ENCODE measurements around the gene PNPLA7. TPM values are rescaled to one million over a fixed set of nuclear protein-coding genes. Genes with fewer than 3 reads are reported as not detected.

PNPLA7 gene
- total and polyA plus RNA-seq, 12 donors: 0.83 to 22.6 (median 9.4) TPM

- H3K4me1 ChIP-seq: peaks cover 0 to 12% (median 0%) of the 10 kb centered on the region in 9 donors
- no peak overlapping the region for H3K4me3 ChIP-seq
- ATAC-seq (no peak), DNase-seq (no peak)
- intact Hi-C loops (cut with DNase I): no loop called here
- no peak for TF ChIP-seq CTCF (IDR thresholded peaks at IDR 0.05)
- no peaks in the 10 kb centered on the region for H3K27me3 ChIP-seq
- peaks cover 0 to 18% (median 0%) of the 10 kb centered on the region in 9 donors for H3K36me3 ChIP-seq
- H3K9me3 ChIP-seq: peaks cover 0 to 9% (median 0%) of the 10 kb centered on the region in 11 donors
- no peak overlapping the region for H3K27ac ChIP-seq
- WGBS, 2 donors: 92% methylated on average over 38 of the region's 38 CpGs
Observed at GRCh38 chr9:137480686-137481683, 69.2 kb downstream of the PNPLA7 start.

GRCh38 chr9:137479892-137480685 lies 70.1 kb downstream of the PNPLA7 start:
- Histone ChIP-seq H3K36me3 (peaks cover 0 to 24% (median 0%) of the 10 kb centered on the region in 9 donors), H3K4me1 (peaks cover 0 to 12% (median 0%) of the 10 kb centered on the region in 9 donors), H3K4me3 (no peak overlapping the region), H3K27ac (no peak overlapping the region), H3K27me3 (no peaks in the 10 kb centered on the region), H3K9me3 (peaks cover 0 to 18% (median 6%) of the 10 kb centered on the region in 11 donors)
- no peak for DNase-seq
- no peak for TF ChIP-seq CTCF (IDR thresholded peaks at IDR 0.05)
- no peak for ATAC-seq
- intact Hi-C loops (cut with DNase I): no loop called here
- WGBS, 2 donors: 85 to 90% methylated on average over 32 of the region's 32 CpGs

- no peak for ATAC-seq
- intact Hi-C loops (cut with DNase I): no loop called here
- Histone ChIP-seq H3K4me3 (no peak overlapping the region), H3K27me3 (no peaks in the 10 kb centered on the region), H3K27ac (no peak overlapping the region), H3K4me1 (peaks cover 0 to 12% (median 0%) of the 10 kb centered on the region in 9 donors), H3K9me3 (peaks cover 0 to 24% (median 7%) of the 10 kb centered on the region in 11 donors), H3K36me3 (peaks cover 0 to 24% (median 0%) of the 10 kb centered on the region in 9 donors)
- DNase-seq: no peak
- TF ChIP-seq CTCF (IDR thresholded peaks at IDR 0.05): no peak
- 69 to 74% methylated on average over 36 of the region's 36 CpGs for WGBS, 2 donors
Observed at GRCh38 chr9:137478962-137479861, 71.0 kb downstream of the PNPLA7 start.

Data from heart right ventricle (tissue), 16 donors.